A673 (cell line): ENCODE measurements around the gene GPI.

Experiments used
- EZH2 ChIP-seq: fragments of 200-600 bp; sonication (generic); IDR thresholded peaks from 2 replicates; pipeline ENCODE4 v1.6.1; 2017; ENCODE audit warnings: borderline replicate concordance, low read depth, mild to moderate bottlenecking, mixed read lengths, antibody characterized with exemption, low read length; ENCODE audit not compliant: poor library complexity, severe bottlenecking
- TF ChIP-seq, protein P1 (sequence below): fragments of 300-800, 200-600 bp; sonication (generic); conservative IDR thresholded peaks from 2 replicates; pipeline ENCODE4 v1.5.1; 2017; ENCODE audit warnings: low read depth, mild to moderate bottlenecking, antibody characterized with exemption, low read length, moderate library complexity, mixed read lengths

DNA sequence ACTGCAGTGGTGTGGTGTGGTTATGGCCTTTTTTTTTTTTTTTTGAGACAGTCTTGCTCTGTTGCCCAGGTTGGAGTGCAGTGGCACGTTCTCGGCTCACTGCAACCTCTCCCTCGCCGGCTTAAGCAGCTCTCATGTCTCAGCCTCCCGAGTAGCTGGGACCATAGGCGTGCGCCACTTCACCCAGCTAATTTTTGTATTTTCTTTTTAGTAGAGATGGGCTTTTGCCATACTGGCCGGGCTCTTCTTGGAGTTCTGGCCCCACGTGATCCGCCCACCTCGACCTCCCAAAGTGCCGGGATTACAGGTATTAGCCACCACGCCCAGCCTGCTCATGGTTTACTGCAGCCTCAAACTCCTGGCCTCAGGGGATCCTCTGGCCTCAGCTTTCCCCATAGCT, 46.2 kb downstream of the GPI start:
- TF ChIP-seq, protein P1, sequence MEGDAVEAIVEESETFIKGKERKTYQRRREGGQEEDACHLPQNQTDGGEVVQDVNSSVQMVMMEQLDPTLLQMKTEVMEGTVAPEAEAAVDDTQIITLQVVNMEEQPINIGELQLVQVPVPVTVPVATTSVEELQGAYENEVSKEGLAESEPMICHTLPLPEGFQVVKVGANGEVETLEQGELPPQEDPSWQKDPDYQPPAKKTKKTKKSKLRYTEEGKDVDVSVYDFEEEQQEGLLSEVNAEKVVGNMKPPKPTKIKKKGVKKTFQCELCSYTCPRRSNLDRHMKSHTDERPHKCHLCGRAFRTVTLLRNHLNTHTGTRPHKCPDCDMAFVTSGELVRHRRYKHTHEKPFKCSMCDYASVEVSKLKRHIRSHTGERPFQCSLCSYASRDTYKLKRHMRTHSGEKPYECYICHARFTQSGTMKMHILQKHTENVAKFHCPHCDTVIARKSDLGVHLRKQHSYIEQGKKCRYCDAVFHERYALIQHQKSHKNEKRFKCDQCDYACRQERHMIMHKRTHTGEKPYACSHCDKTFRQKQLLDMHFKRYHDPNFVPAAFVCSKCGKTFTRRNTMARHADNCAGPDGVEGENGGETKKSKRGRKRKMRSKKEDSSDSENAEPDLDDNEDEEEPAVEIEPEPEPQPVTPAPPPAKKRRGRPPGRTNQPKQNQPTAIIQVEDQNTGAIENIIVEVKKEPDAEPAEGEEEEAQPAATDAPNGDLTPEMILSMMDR = no peak
- TF ChIP-seq EZH2 = no peak
